Measurements from ENCODE around the gene PHIP. TPM values are rescaled to one million over a fixed set of nuclear protein-coding genes. Genes with fewer than 3 reads are reported as not detected.

PHIP gene
- total RNA-seq, 6 donors from 2014 or later = 19.3 to 74.7 (median 25.8) TPM

- Histone ChIP-seq H3K4me3 (no peak overlapping the region), H3K4me1 (no peaks in the 10 kb centered on the region), H3K27me3 (no peaks in the 10 kb centered on the region), H3K27ac (no peak overlapping the region), H3K9me3 (peaks cover 4 to 15% (median 9%) of the 10 kb centered on the region in 4 donors), H3K36me3 (peaks cover 29 to 97% (median 55%) of the 10 kb centered on the region in 4 donors)
- ATAC-seq (ENCODE audit: low FRiP score in 2 of 2) (no peak), DNase-seq (no peak)
- no peak for TF ChIP-seq POLR2AphosphoS5 (IDR thresholded peaks at IDR 0.05)
- no peak for TF ChIP-seq POLR2A (IDR thresholded peaks at IDR 0.05)
- no peak for TF ChIP-seq EP300 (IDR thresholded peaks at IDR 0.05)
- 88% methylated on average over 2 of the region's 2 CpGs for WGBS, 2 donors
These were observed 130.1 kb downstream of the PHIP start for GRCh38 chr6:78947962-78948361.

- 92 to 96% methylated on average over 2 of the region's 2 CpGs for WGBS, 2 donors
- no peak for ATAC-seq (ENCODE audit: low FRiP score in 2 of 2)
- no peaks in the 10 kb centered on the region for H3K4me1 ChIP-seq
- peaks cover 4 to 15% (median 9%) of the 10 kb centered on the region in 4 donors for H3K9me3 ChIP-seq
- no peak overlapping the region for H3K4me3 ChIP-seq
- no peak overlapping the region for H3K27ac ChIP-seq
- peaks cover 26 to 96% (median 54%) of the 10 kb centered on the region in 4 donors for H3K36me3 ChIP-seq
- no peak for DNase-seq
- no peaks in the 10 kb centered on the region for H3K27me3 ChIP-seq
- TF ChIP-seq POLR2A (IDR thresholded peaks at IDR 0.05) = no peak
- TF ChIP-seq CTCF (IDR thresholded peaks at IDR 0.05) = no peak
- no peak for TF ChIP-seq EP300 (IDR thresholded peaks at IDR 0.05)
- no peak for TF ChIP-seq POLR2AphosphoS5 (IDR thresholded peaks at IDR 0.05)
These were observed 130.5 kb downstream of the PHIP start for GRCh38 chr6:78947529-78947928.

GRCh38 chr6:78942446-78942845, 135.6 kb downstream of the PHIP start:
- 100% methylated on average over 1 of the region's 1 CpG for WGBS, 2 donors
- TF ChIP-seq POLR2AphosphoS5 (IDR thresholded peaks at IDR 0.05) = no peak
- TF ChIP-seq CTCF (IDR thresholded peaks at IDR 0.05) = no peak
- no peak for TF ChIP-seq EP300 (IDR thresholded peaks at IDR 0.05)
- no peak for TF ChIP-seq POLR2A (IDR thresholded peaks at IDR 0.05)

GRCh38 chr6:78936515-78936914, 141.5 kb downstream of the PHIP start:
- ATAC-seq (ENCODE audit: low FRiP score in 2 of 2) = no peak
- Histone ChIP-seq H3K9me3 (no peaks in the 10 kb centered on the region), H3K27ac (no peak overlapping the region), H3K36me3 (peaks cover 0 to 25% (median 6%) of the 10 kb centered on the region in 4 donors), H3K4me3 (no peak overlapping the region), H3K4me1 (no peaks in the 10 kb centered on the region), H3K27me3 (no peaks in the 10 kb centered on the region)
- no peak for DNase-seq
- 87 to 98% methylated on average over 2 of the region's 2 CpGs for whole genome bisulfite sequencing, 2 donors
- TF ChIP-seq POLR2AphosphoS5 (IDR thresholded peaks at IDR 0.05) = no peak
- TF ChIP-seq CTCF (IDR thresholded peaks at IDR 0.05) = no peak
- TF ChIP-seq EP300 (IDR thresholded peaks at IDR 0.05) = no peak
- no peak for TF ChIP-seq POLR2A (IDR thresholded peaks at IDR 0.05)

More at GRCh38 chr6:78942446-78942845, 135.6 kb downstream of the PHIP start:
- no peak for DNase-seq
- Histone ChIP-seq H3K9me3 (no peaks in the 10 kb centered on the region), H3K4me1 (no peaks in the 10 kb centered on the region), H3K27me3 (no peaks in the 10 kb centered on the region), H3K4me3 (no peak overlapping the region), H3K27ac (no peak overlapping the region), H3K36me3 (peaks cover 19 to 81% (median 37%) of the 10 kb centered on the region in 4 donors)
- ATAC-seq (ENCODE audit: low FRiP score in 2 of 2) = no peak

- H3K27ac ChIP-seq = no peak overlapping the region
- H3K4me3 ChIP-seq = no peak overlapping the region
- no peak for TF ChIP-seq EP300 (IDR thresholded peaks at IDR 0.05)
- TF ChIP-seq POLR2A (IDR thresholded peaks at IDR 0.05) = no peak
- no peak for TF ChIP-seq POLR2AphosphoS5 (IDR thresholded peaks at IDR 0.05)
- TF ChIP-seq CTCF (IDR thresholded peaks at IDR 0.05) = no peak
- H3K27me3 ChIP-seq = no peaks in the 10 kb centered on the region
- WGBS, 2 donors = 96 to 100% methylated on average over 2 of the region's 2 CpGs
- DNase-seq (no peak), ATAC-seq (ENCODE audit: low FRiP score in 2 of 2) (no peak)
- no peaks in the 10 kb centered on the region for H3K9me3 ChIP-seq
- no peaks in the 10 kb centered on the region for H3K4me1 ChIP-seq
- peaks cover 0 to 17% (median under 1%) of the 10 kb centered on the region in 4 donors for H3K36me3 ChIP-seq
These were observed 142.5 kb downstream of the PHIP start for GRCh38 chr6:78935553-78935952.

All from upper lobe of left lung (tissue), 6 donors.